Pancreas (tissue), 10 donors: ENCODE measurements around the gene PDZD7. TPM values are rescaled to one million over a fixed set of nuclear protein-coding genes. Genes with fewer than 3 reads are reported as not detected.

Experiments
- ATAC-seq, 4 donors: fragments of 200-7000 bp; cut with Tn5 transposase; one replicate each; pipeline versions ENCODE4 v1.8.0 to v1.9.1; 2020; ENCODE audit warnings: mild to moderate bottlenecking in 4 of 4, moderate library complexity in 4 of 4
- DNase-seq, 6 donors: peaks; one replicate each; pipeline ENCODE4 v3.0.0-alpha.2; 2020
- FAIRE-seq: peaks from 2 replicates; lab custom pipeline; 2012; peaks lifted over from hg19 to GRCh38; lab: Jason Lieb, UNC
- H3K27ac ChIP-seq, 4 donors: fragments of 200-600 bp; sonication (generic); 1 replicate in 3 of 4; 2 replicates in 1 of 4; pipeline versions ENCODE4 v1.5.0 to v1.8.0; 2020
- H3K27me3 ChIP-seq, 4 donors: fragments of 200-600 bp; one replicate each; pipeline ENCODE4 v1.8.0; 2021
- H3K36me3 ChIP-seq, 3 donors: fragments of 200-600 bp; sonication (generic) in 1 of 3; one replicate each; pipeline versions ENCODE4 v1.5.0 to v1.8.0; 2020 to 2021
- H3K4me1 ChIP-seq, 3 donors: fragments of 200-600 bp; one replicate each; pipeline ENCODE4 v1.8.0; 2021
- H3K4me3 ChIP-seq, 4 donors: fragments of 200-600 bp; sonication (generic) in 2 of 4; one replicate each; pipeline versions ENCODE4 v1.5.0 to v1.8.0; 2020 to 2021
- H3K9me3 ChIP-seq, 4 donors: fragments of 200-600 bp; one replicate each; pipeline ENCODE4 v1.8.0; 2021
- WGBS, 2 donors: extraction: QIAGEN DNeasy Blood & Tissue Kit; methylation state at CpG; one replicate each; pipeline ENCODE4 v1.1.7; 2013; 5-methylcytosine and 5-hydroxymethylcytosine counted together
- intact Hi-C, 3 donors: fragments of 100-400 bp; cut with DNase I; formaldehyde crosslinking; loops; one replicate each; pipeline versions ENCODE4 v1.11.1 to v1.14.2; 2022
- polyA plus RNA-seq, 2 donors: library from polyadenylated mRNA; stranded (reverse); fragments of 200-250 nt; gene quantifications; one replicate each; pipeline ENCODE4 v1.2.3, GENCODE V29; 2013
- total RNA-seq, 6 donors: library from RNA; stranded (reverse); fragmentation: NEBNext Ultra II Directional in 4 of 6; extraction: Animal tissue kit (Norgen Biotek cat#: 25700) in 4 of 6; gene quantifications; one replicate each; pipeline versions ENCODE4 v1.2.1 to v1.2.4, GENCODE V29; 2021 to 2023
- TF ChIP-seq, protein P1 (sequence below), 4 donors: fragments of 200-600 bp; sonication (generic) in 3 of 4; IDR thresholded peaks; one replicate each; pipeline versions ENCODE4 v1.5.0 to v1.8.0; 2021; ENCODE audit warnings: antibody characterized with exemption in 4 of 4
- donor health status: healthy with polysubstance abuse.
- donor health status: DM: no; HTN: no; CAD: no; lungs with moderate emphysema.
- donor health status: DM: no; HTN: no; CAD: no.
- donor health status: control.
- donor health status: control.
- donor health status: Bipolar disorder and iron deficiency.
- donor health status: DM: yes; HTN: yes; CAD: no.
- donor health status: DM: no; HTN: no; CAD: no.
- donor health status: DM: no; HTN: no; CAD: no.
- donor health status: DM: yes; HTN: yes; CAD: no.

The PDZD7 gene
- total and polyA plus RNA-seq, 8 donors, result 0.18 to 0.99 (median 0.38) TPM

DNA sequence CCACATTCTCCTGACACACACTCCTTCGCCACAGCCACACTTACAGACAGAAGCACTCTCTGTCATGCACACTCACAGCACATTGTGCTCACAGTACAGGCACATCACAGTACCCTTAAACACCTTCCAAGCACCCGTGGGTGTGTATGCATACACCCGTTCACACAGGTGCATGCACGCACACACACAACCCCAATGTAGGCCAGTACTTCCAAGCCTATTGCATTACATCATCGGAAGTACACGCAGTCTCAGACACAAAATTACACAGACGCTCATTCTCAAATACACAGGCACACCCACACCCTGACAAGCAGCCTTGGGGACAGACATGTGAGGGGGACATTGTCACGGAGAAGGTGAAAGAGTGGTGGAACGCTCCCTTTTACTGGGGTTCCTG, 42.0 kb upstream of the PDZD7 start:
- FAIRE-seq (no peak), ATAC-seq (no peak), DNase-seq (no peak)
- H3K4me1 ChIP-seq, result no peaks in the 10 kb centered on the region
- H3K4me3 ChIP-seq, result no peak overlapping the region
- WGBS, 2 donors, result 42 to 53% methylated on average over 9 of the region's 9 CpGs
- no peaks in the 10 kb centered on the region for H3K36me3 ChIP-seq
- no peaks in the 10 kb centered on the region for H3K9me3 ChIP-seq
- TF ChIP-seq, protein P1, sequence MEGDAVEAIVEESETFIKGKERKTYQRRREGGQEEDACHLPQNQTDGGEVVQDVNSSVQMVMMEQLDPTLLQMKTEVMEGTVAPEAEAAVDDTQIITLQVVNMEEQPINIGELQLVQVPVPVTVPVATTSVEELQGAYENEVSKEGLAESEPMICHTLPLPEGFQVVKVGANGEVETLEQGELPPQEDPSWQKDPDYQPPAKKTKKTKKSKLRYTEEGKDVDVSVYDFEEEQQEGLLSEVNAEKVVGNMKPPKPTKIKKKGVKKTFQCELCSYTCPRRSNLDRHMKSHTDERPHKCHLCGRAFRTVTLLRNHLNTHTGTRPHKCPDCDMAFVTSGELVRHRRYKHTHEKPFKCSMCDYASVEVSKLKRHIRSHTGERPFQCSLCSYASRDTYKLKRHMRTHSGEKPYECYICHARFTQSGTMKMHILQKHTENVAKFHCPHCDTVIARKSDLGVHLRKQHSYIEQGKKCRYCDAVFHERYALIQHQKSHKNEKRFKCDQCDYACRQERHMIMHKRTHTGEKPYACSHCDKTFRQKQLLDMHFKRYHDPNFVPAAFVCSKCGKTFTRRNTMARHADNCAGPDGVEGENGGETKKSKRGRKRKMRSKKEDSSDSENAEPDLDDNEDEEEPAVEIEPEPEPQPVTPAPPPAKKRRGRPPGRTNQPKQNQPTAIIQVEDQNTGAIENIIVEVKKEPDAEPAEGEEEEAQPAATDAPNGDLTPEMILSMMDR (IDR thresholded peaks at IDR 0.05), result no peak
- no peak overlapping the region for H3K27ac ChIP-seq
- no peaks in the 10 kb centered on the region for H3K27me3 ChIP-seq
- intact Hi-C loops, result no loop called here

DNA sequence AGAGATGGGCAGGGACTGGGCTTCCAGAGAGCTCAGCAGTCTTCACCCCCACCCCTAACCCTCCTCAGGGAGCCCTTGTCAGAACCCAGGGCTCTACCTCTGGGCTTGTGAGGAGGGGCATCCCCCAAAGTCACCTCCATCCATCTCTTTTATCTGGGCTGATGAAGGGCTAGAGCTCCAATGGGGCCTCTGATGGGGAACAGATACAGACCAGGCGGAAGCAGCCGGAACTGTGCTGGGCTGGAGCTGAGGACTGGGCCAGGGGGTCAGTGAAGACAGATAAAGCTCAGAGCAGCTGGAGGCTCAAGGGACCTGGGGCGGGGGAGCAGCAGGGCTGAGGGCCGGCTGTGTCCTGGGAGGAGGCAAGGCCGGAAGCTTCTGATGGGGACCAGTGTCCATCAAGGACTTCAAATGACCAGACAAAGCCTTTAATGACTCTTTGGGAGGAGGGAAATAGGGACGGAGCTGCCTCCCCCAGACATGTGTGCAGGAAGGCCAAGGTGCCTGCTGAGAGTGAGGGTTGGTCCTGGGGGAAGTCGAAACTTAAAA, 41.0 kb upstream of the PDZD7 start:
- WGBS, 2 donors, result 74 to 82% methylated on average over 7 of the region's 7 CpGs
- FAIRE-seq, result no peak
- TF ChIP-seq, protein P1 (IDR thresholded peaks at IDR 0.05), result no peak

DNA sequence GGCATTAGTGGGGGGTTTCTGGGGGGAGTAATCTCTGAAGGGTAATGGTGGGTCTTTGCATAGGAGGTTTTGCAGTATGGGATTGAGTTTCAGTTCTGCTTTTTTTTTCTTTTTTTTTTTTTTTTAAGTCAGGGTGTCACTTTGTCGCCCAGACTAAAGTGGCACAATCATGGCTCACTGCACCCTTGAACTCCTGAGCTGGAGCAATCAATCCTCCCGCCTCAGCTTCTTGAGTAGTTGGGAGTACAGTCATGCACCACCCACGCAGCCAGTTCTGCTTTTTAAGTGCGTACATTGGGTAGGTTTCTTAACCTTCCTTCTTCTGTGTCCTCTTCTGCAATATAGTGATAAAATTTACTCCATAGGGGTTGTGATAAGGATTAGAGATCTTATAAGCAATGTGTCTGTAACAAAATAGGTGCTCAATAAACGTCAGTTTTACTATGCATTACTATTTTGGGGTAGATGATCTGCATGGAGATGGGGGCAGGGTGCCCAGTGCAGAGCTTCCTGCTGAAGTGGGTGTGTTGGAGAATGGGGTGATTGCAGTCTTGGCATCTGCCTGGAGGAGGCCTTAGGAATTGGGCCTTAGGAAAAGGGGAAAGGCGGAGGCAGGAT, 40.4 kb upstream of the PDZD7 start:
- H3K27ac ChIP-seq, result no peak overlapping the region
- no peaks in the 10 kb centered on the region for H3K36me3 ChIP-seq
- H3K27me3 ChIP-seq, result no peaks in the 10 kb centered on the region
- FAIRE-seq (no peak), DNase-seq (no peak), ATAC-seq (no peak)
- peaks cover 0 to under 1% (median 0%) of the 10 kb centered on the region in 3 donors for H3K4me1 ChIP-seq
- H3K9me3 ChIP-seq, result no peaks in the 10 kb centered on the region
- no peak overlapping the region for H3K4me3 ChIP-seq
- TF ChIP-seq, protein P1 (IDR thresholded peaks at IDR 0.05), result no peak
- intact Hi-C loops, result no loop called here
- WGBS, 2 donors, result 71 to 72% methylated on average over 6 of the region's 6 CpGs

More for the DNA sequence above, 41.0 kb upstream of the PDZD7 start:
- no peak overlapping the region for H3K27ac ChIP-seq
- no peaks in the 10 kb centered on the region for H3K27me3 ChIP-seq
- DNase-seq (no peak), ATAC-seq (no peak)
- intact Hi-C loops, result no loop called here
- no peaks in the 10 kb centered on the region for H3K4me1 ChIP-seq
- H3K9me3 ChIP-seq, result no peaks in the 10 kb centered on the region
- H3K36me3 ChIP-seq, result no peaks in the 10 kb centered on the region
- H3K4me3 ChIP-seq, result no peak overlapping the region

DNA sequence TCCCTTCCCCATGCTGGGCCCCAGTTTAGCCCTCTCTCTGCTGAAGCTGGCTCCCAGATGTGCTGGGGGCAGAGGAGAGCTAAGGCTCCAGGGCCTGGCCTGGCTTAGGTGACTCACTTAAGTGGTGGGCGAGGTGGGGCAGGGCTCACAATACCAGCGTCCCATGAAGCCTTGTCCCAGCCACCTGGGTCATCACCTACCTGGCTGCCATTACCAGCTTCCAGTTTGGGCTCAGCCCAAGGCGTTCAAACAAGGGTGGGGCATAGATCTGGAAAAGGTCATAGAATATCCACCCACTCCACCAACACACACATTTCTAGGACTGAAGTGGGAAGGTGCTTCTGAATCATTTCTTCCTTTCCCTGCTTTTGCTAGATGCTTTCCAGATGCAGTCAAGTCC, 39.2 kb upstream of the PDZD7 start:
- no peaks in the 10 kb centered on the region for H3K9me3 ChIP-seq
- H3K4me3 ChIP-seq, result no peak overlapping the region
- H3K27me3 ChIP-seq, result no peaks in the 10 kb centered on the region
- no peak for FAIRE-seq
- TF ChIP-seq, protein P1 (IDR thresholded peaks at IDR 0.05), result no peak
- H3K4me1 ChIP-seq, result peaks cover 0 to 8% (median 0%) of the 10 kb centered on the region in 3 donors
- H3K27ac ChIP-seq, result no peak overlapping the region
- ATAC-seq, result no peak
- 69 to 89% methylated on average over 3 of the region's 3 CpGs for WGBS, 2 donors
- H3K36me3 ChIP-seq, result no peaks in the 10 kb centered on the region
- DNase-seq, result no peak
- intact Hi-C loops, result no loop called here

DNA sequence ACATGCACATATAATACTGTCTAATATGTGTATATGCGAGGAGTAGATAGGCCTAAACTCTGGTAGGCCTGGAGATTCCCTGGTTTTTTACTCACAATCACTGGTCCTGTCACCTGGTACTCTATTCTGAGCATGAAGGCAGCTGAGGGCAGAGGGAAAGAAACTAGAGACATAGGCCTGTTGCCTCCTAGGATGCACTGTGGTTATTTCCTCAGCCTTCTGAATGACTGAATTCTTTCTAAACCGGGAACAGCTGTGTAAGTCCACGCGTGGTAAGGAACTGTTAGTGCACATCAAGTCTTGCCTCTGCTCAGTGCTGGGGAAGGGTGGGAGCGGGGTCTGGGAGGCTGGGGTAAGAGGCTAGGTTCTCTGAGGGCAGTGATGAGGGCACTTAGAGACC, 38.5 kb upstream of the PDZD7 start:
- WGBS, 2 donors, result 82 to 85% methylated on average over 5 of the region's 5 CpGs
- Histone ChIP-seq H3K4me1 (peaks cover 0 to 8% (median 0%) of the 10 kb centered on the region in 3 donors), H3K36me3 (no peaks in the 10 kb centered on the region), H3K27me3 (no peaks in the 10 kb centered on the region), H3K9me3 (no peaks in the 10 kb centered on the region), H3K27ac (no peak overlapping the region), H3K4me3 (no peak overlapping the region)
- ATAC-seq, result no peak
- intact Hi-C loops, result no loop called here
- no peak for FAIRE-seq
- TF ChIP-seq, protein P1 (IDR thresholded peaks at IDR 0.05), result no peak
- DNase-seq, result no peak
